GM19455 (cell line): Measurements from ENCODE around the gene AGTPBP1.

Experiments
- ATAC-seq: cut with Tn5 transposase; IDR thresholded peaks from one replicate; pipeline ENCODE4 v1.9.1; 2021; ENCODE audit not compliant: unreplicated experiment

The AGTPBP1 gene

DNA sequence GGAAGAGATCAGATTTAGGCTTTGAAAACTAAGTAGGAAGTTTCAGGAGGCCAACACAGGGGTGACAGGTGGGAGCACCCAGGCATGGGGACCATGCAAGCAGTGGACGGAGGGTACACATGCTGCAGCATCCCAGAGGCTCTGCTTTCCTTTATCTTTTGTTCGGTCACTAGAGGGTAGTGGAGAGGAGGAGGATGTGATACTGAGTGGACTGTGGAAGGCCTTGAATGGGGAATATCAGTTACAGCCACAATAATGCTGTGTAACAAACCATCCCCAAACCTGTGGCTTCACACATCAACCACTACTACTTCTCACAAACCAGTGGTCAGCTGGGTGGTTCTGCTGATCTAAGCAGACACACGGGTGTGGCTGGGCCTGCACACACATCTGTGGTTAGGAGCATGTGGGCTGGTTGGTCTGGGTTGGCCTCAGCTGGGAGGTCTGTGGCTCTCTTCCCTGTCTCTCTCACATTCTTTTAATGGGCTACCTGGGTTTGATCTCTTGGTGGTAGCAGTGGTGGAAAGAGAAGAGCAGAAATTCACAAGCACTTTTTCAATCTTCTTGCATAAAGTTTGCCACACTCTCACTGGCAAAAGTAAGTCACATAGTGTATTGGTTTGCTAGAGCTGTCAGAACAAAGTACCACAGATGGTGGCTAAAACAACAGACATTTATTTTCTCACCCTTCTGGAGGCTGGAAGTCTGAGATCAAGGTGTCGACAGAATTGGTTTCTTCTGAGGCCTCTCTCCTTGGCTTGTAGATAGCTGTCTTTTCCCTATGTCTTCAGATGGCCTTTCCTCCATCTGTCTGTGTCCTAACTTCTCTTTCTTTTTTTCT is 238.7 kb downstream of the AGTPBP1 start:
- ATAC-seq, result no peak

DNA sequence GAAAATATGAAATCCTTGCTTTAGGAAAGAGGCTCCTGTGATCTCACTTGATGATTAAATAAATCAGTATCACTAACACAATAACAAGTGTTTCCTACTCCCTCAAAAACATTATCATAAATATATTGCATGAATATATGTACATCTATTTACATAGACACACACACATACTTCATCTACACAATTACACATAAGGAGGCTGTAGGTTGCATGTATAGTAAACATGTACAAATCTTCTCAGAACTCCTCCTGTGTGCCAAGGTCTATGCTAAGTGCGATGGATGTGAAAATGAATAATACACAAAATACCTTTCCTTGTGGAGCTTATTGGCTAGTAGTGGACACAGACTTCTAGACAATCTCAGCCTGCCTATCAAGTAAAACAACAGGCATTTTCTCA is 239.9 kb downstream of the AGTPBP1 start:
- ATAC-seq, result no peak

DNA sequence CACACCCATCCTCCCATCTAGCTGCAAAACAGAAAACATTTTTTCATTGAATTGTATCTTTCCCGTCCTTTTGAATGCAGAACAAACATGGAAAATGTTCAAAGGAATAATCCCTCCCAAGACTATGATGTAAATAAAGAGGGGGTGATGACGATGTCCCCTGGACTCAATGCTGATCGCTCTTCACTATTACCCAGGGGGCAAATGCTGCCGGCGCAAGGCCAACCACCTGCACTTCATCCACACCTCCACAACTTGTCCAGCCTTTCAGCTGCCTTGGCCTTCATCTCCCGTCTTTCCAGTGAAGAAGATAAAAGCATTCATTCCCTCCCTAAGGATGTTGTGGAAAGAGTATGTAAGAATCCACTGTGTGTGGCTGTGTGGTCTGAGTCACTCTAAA is 240.3 kb downstream of the AGTPBP1 start:
- no peak for ATAC-seq
